ENCODE data around the gene NT5C1B.

Gene NT5C1B

GRCh38 chr2:18514526-18515461 lies 74.6 kb downstream of the NT5C1B start:
- no peak for DNase-seq (ENCODE audit: low read depth)

All from stimulated activated CD8-positive, alpha-beta memory T cell treated with anti-CD3 and anti-CD28 coated beads, Interleukin-12 subunit alpha, Interleukin-12 subunit beta, amount 100 ng/mL, for 4 hours (primary cell).